PFSK-1 (cell line): ENCODE measurements around the gene USH1C.

ENCODE experiments used
- FOXP2 ChIP-seq: optimal IDR thresholded peaks from 2 replicates; pipeline ENCODE3; 2011; ENCODE audit warnings: borderline replicate concordance, control low read depth, inconsistent platforms; ENCODE audit not compliant: insufficient read depth; ENCODE audit errors: extremely low read length, extremely low read depth
- POLR2AphosphoS5 ChIP-seq: IDR thresholded peaks from 2 replicates; pipeline ENCODE4 v1.6.1; 2012; ENCODE audit warnings: low read depth, mild to moderate bottlenecking, control low read depth, low read length, moderate library complexity
- SIN3A ChIP-seq: IDR thresholded peaks from 2 replicates; pipeline ENCODE4 v1.6.1; 2012; ENCODE audit warnings: mild to moderate bottlenecking, low read length, moderate library complexity, borderline replicate concordance; ENCODE audit not compliant: insufficient read depth
- TAF1 ChIP-seq: IDR thresholded peaks from 2 replicates; pipeline ENCODE4 v1.6.1; 2012; ENCODE audit warnings: low read length, control low read depth, borderline replicate concordance; ENCODE audit not compliant: insufficient read depth
- TF ChIP-seq, protein P1 (sequence below), 2 experiments: IDR thresholded peaks; 2 replicates each; pipeline versions ENCODE4 v1.6.1 to v1.8.0; 2011 to 2012; ENCODE audit warnings: low read depth in 2 of 2, low read length in 2 of 2, control low read depth in 1 of 2, inconsistent platforms in 1 of 2, mild to moderate bottlenecking in 1 of 2, moderate library complexity in 1 of 2; ENCODE audit not compliant: insufficient read depth in 1 of 2

The USH1C gene

DNA sequence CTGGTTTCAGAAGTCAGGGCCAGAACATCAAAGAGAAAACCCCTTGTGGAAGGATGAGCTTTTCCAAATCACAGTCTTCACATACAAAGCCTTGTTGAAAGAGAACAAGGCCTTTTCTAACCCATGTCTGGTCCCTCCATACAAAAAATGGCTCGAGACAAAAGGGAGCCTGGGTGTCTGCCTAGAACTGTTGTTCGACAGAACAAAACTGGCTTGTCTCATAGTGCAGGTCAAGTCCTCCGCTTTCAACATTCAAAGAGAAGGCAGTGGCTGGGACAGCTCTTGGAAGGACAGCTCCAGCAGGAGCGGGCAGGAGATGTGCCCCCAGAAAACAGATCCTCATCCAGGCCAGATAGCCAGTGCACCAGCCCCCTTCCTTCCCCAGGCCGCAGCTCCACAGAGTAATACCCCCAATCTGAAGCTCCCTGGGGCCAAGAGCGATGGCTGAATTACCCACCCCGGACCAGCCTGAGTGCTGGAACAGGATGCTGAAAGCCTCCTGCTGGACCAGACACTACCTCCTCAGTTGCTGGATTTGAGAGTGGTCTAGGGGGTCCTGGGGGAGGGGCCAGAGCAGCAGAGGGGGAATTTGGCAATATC, 27.6 kb downstream of the USH1C start:
- no peak for TF ChIP-seq SIN3A
- TF ChIP-seq, protein P1, sequence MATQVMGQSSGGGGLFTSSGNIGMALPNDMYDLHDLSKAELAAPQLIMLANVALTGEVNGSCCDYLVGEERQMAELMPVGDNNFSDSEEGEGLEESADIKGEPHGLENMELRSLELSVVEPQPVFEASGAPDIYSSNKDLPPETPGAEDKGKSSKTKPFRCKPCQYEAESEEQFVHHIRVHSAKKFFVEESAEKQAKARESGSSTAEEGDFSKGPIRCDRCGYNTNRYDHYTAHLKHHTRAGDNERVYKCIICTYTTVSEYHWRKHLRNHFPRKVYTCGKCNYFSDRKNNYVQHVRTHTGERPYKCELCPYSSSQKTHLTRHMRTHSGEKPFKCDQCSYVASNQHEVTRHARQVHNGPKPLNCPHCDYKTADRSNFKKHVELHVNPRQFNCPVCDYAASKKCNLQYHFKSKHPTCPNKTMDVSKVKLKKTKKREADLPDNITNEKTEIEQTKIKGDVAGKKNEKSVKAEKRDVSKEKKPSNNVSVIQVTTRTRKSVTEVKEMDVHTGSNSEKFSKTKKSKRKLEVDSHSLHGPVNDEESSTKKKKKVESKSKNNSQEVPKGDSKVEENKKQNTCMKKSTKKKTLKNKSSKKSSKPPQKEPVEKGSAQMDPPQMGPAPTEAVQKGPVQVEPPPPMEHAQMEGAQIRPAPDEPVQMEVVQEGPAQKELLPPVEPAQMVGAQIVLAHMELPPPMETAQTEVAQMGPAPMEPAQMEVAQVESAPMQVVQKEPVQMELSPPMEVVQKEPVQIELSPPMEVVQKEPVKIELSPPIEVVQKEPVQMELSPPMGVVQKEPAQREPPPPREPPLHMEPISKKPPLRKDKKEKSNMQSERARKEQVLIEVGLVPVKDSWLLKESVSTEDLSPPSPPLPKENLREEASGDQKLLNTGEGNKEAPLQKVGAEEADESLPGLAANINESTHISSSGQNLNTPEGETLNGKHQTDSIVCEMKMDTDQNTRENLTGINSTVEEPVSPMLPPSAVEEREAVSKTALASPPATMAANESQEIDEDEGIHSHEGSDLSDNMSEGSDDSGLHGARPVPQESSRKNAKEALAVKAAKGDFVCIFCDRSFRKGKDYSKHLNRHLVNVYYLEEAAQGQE (IDR thresholded peaks at IDR 0.05; ENCODE audit: insufficient read depth in 1 of 2, low read depth in 2 of 2, low read length in 2 of 2), result no peak
- no peak for TF ChIP-seq POLR2AphosphoS5
- TF ChIP-seq FOXP2, result no peak
- no peak for TF ChIP-seq TAF1

GRCh38 chr11:17515443-17516176, 28.6 kb downstream of the USH1C start:
- TF ChIP-seq POLR2AphosphoS5 (no peak), FOXP2 (no peak), TAF1 (no peak), SIN3A (no peak)
- TF ChIP-seq, protein P1 (IDR thresholded peaks at IDR 0.05; ENCODE audit: insufficient read depth in 1 of 2, low read depth in 2 of 2, low read length in 2 of 2), result no peak

DNA sequence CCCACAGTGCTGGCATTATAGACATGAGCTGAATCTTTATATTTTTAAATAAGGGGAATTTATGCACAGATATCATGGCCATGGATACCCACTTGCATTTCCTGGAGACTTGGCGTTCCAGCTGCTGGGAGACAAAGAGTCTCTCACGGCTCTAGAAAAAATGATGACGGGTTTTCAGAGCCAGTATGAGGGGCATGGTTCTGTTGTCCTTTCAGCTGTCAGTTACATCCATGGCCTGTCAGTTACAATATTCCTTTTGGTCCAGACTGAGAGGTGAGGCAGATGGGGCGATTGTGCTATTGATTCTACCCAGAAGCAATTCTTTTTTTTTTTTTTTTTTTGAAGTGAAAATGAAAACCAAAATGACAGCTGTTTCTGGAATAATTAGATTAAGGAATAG, 29.7 kb downstream of the USH1C start:
- TF ChIP-seq POLR2AphosphoS5, result no peak
- no peak for TF ChIP-seq FOXP2
- TF ChIP-seq TAF1, result no peak
- TF ChIP-seq, protein P1 (IDR thresholded peaks at IDR 0.05; ENCODE audit: insufficient read depth in 1 of 2, low read depth in 2 of 2, low read length in 2 of 2), result no peak

GRCh38 chr11:17513853-17514252, 30.4 kb downstream of the USH1C start:
- TF ChIP-seq, protein P1 (IDR thresholded peaks at IDR 0.05; ENCODE audit: insufficient read depth in 1 of 2, low read depth in 2 of 2, low read length in 2 of 2), result no peak
- TF ChIP-seq TAF1 (no peak), POLR2AphosphoS5 (no peak)

DNA sequence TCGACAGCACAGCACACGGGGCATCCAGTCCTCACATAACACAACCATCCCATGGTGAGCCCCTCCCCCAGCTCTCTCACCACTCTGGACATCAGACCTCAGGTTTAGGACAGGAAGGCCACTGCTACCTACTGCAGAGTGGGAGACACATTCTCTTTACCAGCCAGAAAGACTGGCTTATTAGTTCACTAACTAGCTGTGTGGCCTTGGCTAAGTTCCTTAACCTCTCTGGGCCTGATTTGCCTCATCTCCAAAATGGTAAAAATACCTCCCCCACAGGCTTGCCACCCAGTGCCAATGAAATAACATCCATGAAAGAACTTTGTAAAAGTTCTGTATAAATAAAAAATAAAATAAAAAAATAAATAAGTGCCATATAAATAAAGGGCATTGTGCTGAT, 32.1 kb downstream of the USH1C start:
- TF ChIP-seq POLR2AphosphoS5 (no peak), SIN3A (no peak)
- TF ChIP-seq, protein P1 (IDR thresholded peaks at IDR 0.05; ENCODE audit: insufficient read depth in 1 of 2, low read depth in 2 of 2, low read length in 2 of 2), result no peak
